H9 (cell line): ENCODE measurements around the gene CCDC30. TPM values are rescaled to one million over a fixed set of nuclear protein-coding genes. Genes with fewer than 3 reads are reported as not detected.

ENCODE experiments used
- DNase-seq: peaks from one replicate; pipeline ENCODE4 v3.0.0-alpha.2; 2017
- H2AFZ ChIP-seq: one replicate; pipeline ENCODE4 v1.6.1; 2013; ENCODE audit warnings: mild to moderate bottlenecking, low read length, control low read depth, moderate library complexity
- H2AK5ac ChIP-seq: 2 replicates; pipeline ENCODE4 v1.6.1; 2013; ENCODE audit warnings: low read length, control low read depth, mixed read lengths; ENCODE audit not compliant: insufficient read length
- H2BK120ac ChIP-seq: one replicate; pipeline ENCODE4 v1.6.1; 2013; ENCODE audit warnings: low read depth, mild to moderate bottlenecking, low read length, control low read depth, inconsistent platforms; ENCODE audit not compliant: poor library complexity, severe bottlenecking
- H2BK12ac ChIP-seq: 2 replicates; pipeline ENCODE4 v1.6.1; 2013; ENCODE audit warnings: low read length, control low read depth, mixed read lengths, low read depth; ENCODE audit not compliant: insufficient read length
- H2BK15ac ChIP-seq: 2 replicates; pipeline ENCODE4 v1.6.1; 2013; ENCODE audit warnings: low read depth, low read length, control low read depth
- H2BK20ac ChIP-seq: one replicate; pipeline ENCODE4 v1.6.1; 2013; ENCODE audit warnings: low read depth, mild to moderate bottlenecking, low read length, control low read depth, inconsistent platforms; ENCODE audit not compliant: poor library complexity, severe bottlenecking
- H2BK5ac ChIP-seq: 2 replicates; pipeline ENCODE4 v1.6.1; 2013; ENCODE audit warnings: low read length, control low read depth, mixed read lengths; ENCODE audit not compliant: insufficient read length
- H3K14ac ChIP-seq: 2 replicates; pipeline ENCODE4 v1.6.1; 2013; ENCODE audit warnings: low read length, control low read depth; ENCODE audit not compliant: insufficient read depth
- H3K18ac ChIP-seq: 2 replicates; pipeline ENCODE4 v1.6.1; 2013; ENCODE audit warnings: low read depth, mild to moderate bottlenecking, mixed read lengths, low read length, control low read depth; ENCODE audit not compliant: insufficient read length
- H3K23ac ChIP-seq: 2 replicates; pipeline ENCODE4 v1.6.1; 2013; ENCODE audit warnings: low read length, control low read depth, mixed read lengths, low read depth; ENCODE audit not compliant: insufficient read length
- H3K23me2 ChIP-seq: 2 replicates; pipeline ENCODE4 v1.6.1; 2013; ENCODE audit warnings: low read depth, mild to moderate bottlenecking, mixed read lengths, low read length, control low read depth; ENCODE audit not compliant: insufficient read length, poor library complexity, severe bottlenecking
- H3K27ac ChIP-seq: 2 replicates; pipeline ENCODE4 v1.5.1; 2013; ENCODE audit warnings: low read length, control low read depth, mixed read lengths, low read depth; ENCODE audit not compliant: insufficient read length
- H3K27me3 ChIP-seq: 2 replicates; pipeline ENCODE4 v1.6.1; 2013; ENCODE audit warnings: low read length, control low read depth, inconsistent platforms; ENCODE audit not compliant: insufficient read depth
- H3K4ac ChIP-seq: 2 replicates; pipeline ENCODE4 v1.6.1; 2013; ENCODE audit warnings: low read depth, mild to moderate bottlenecking, control low read depth, inconsistent platforms, low read length, moderate library complexity
- H3K4me1 ChIP-seq: 2 replicates; pipeline ENCODE4 v1.6.1; 2013; ENCODE audit warnings: low read length, control low read depth, inconsistent platforms; ENCODE audit not compliant: insufficient read depth
- H3K4me2 ChIP-seq: 2 replicates; pipeline ENCODE4 v1.6.1; 2013; ENCODE audit warnings: low read length, control low read depth, mixed read lengths; ENCODE audit not compliant: insufficient read length, insufficient read depth
- H3K56ac ChIP-seq: 2 replicates; pipeline ENCODE4 v1.6.1; 2013; ENCODE audit warnings: low read depth, mild to moderate bottlenecking, mixed read lengths, low read length, control low read depth; ENCODE audit not compliant: insufficient read length
- H3K79me1 ChIP-seq: 2 replicates; pipeline ENCODE4 v1.6.1; 2013; ENCODE audit warnings: low read depth, mild to moderate bottlenecking, moderate library complexity, low read length, control low read depth, inconsistent platforms; ENCODE audit not compliant: insufficient read depth, poor library complexity, severe bottlenecking
- H3K79me2 ChIP-seq: 2 replicates; pipeline ENCODE4 v1.6.1; 2013; ENCODE audit warnings: low read length, control low read depth, inconsistent platforms; ENCODE audit not compliant: insufficient read depth
- H3K9ac ChIP-seq: 2 replicates; pipeline ENCODE4 v1.6.1; 2013; ENCODE audit warnings: low read length, control low read depth, mixed read lengths; ENCODE audit not compliant: insufficient read length; ENCODE audit errors: extremely low read depth
- H3K9me3 ChIP-seq: one replicate; pipeline ENCODE4 v1.6.1; 2013; ENCODE audit warnings: low read depth, low read length, inconsistent platforms; ENCODE audit not compliant: control insufficient read depth
- H3T11ph ChIP-seq: one replicate; pipeline ENCODE4 v1.6.1; 2013; ENCODE audit warnings: mild to moderate bottlenecking, low read length, control low read depth, inconsistent platforms
- H4K20me1 ChIP-seq: one replicate; pipeline ENCODE4 v1.6.1; 2013; ENCODE audit not compliant: control insufficient read depth, insufficient read length, insufficient read depth
- H4K5ac ChIP-seq: 2 replicates; pipeline ENCODE4 v1.6.1; 2013; ENCODE audit warnings: low read depth, mild to moderate bottlenecking, mixed read lengths, low read length, control low read depth; ENCODE audit not compliant: insufficient read length
- H4K8ac ChIP-seq: replicated peaks from 2 replicates; pipeline ENCODE4 v1.6.1; 2013; ENCODE audit warnings: low read length, control low read depth, mixed read lengths, low read depth; ENCODE audit not compliant: insufficient read length
- H4K91ac ChIP-seq: 2 replicates; pipeline ENCODE4 v1.6.1; 2013; ENCODE audit warnings: low read depth, mild to moderate bottlenecking, moderate library complexity, mixed read lengths, low read length, control low read depth; ENCODE audit not compliant: insufficient read length
- H3K27ac Mint-ChIP-seq, 3 experiments: 2 replicates in 2 of 3; 3 replicates in 1 of 3; pipeline ENCODE4 v1.8.0; 2020 to 2021; ENCODE audit warnings: mixed read lengths in 3 of 3, mild to moderate bottlenecking in 1 of 3, moderate library complexity in 1 of 3
- H3K27me3 Mint-ChIP-seq: 2 replicates; pipeline ENCODE4 v1.8.0; 2021; ENCODE audit warnings: low read depth, mild to moderate bottlenecking, moderate library complexity, mixed read lengths
- H3K36me3 Mint-ChIP-seq, 3 experiments: 2 replicates in 2 of 3; 3 replicates in 1 of 3; pipeline ENCODE4 v1.8.0; 2020 to 2021; ENCODE audit warnings: low read depth in 3 of 3, mixed read lengths in 3 of 3; ENCODE audit not compliant: insufficient read depth in 1 of 3
- H3K4me1 Mint-ChIP-seq, 2 experiments: 2 replicates each; pipeline ENCODE4 v1.8.0; 2020; ENCODE audit warnings: mixed read lengths in 2 of 2
- H3K4me3 Mint-ChIP-seq, 2 experiments: 2 replicates in 1 of 2; 3 replicates in 1 of 2; pipeline ENCODE4 v1.8.0; 2020 to 2021; ENCODE audit warnings: mild to moderate bottlenecking in 2 of 2, mixed read lengths in 2 of 2, moderate library complexity in 1 of 2
- H3K9me3 Mint-ChIP-seq, 2 experiments: 2 replicates in 1 of 2; 3 replicates in 1 of 2; pipeline ENCODE4 v1.8.0; 2020; ENCODE audit warnings: mild to moderate bottlenecking in 2 of 2, mixed read lengths in 2 of 2, moderate library complexity in 1 of 2
- WGBS: extraction: QIAGEN DNeasy Blood & Tissue Kit; methylation state at CpG from one replicate; pipeline ENCODE4 v1.1.7; 2013; ENCODE audit warnings: missing lambda C conversion rate, low lambda C conversion rate, mixed read lengths; ENCODE audit not compliant: insufficient read length; ENCODE audit errors: extremely low coverage; 5-methylcytosine and 5-hydroxymethylcytosine counted together
- total RNA-seq: library from RNA; stranded (reverse); gene quantifications from 2 replicates; pipeline ENCODE4 v1.2.1, GENCODE V29; 2021
- TF ChIP-seq, protein P1 (sequence below): fragments of 200-600 bp; sonication (generic); conservative IDR thresholded peaks from 3 replicates; pipeline ENCODE4 v1.8.0; 2021; ENCODE audit warnings: antibody characterized with exemption, mild to moderate bottlenecking

Gene CCDC30
- total RNA-seq, 1 experiment from 2014 or later: 1.8 TPM

DNA sequence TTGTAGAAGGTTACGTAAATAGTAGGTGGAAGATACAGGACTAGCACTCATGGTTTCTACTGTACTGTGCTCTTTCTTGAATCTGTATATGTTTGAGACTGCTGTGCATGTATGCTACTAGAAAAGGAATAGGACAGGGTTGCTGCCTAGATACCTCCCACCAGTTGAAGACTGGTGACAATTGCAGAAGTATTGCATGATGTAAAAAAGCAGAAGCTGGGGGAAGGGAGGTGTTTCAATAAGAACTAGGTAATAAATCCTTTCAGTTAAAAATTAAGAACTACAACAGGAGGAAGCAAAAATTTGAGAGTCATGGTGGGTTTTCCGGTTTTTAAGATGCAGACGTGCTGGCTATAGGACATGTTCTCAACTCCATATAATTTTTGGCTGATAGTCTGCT, 88.1 kb downstream of the CCDC30 start:
- Histone ChIP-seq H3K9ac (no peak overlapping the region), H2AFZ (no peak overlapping the region), H3K18ac (no peak overlapping the region), H3K27ac (no peak overlapping the region), H3K56ac (no peak overlapping the region), H2AK5ac (no peak overlapping the region), H3K4me1 (no peaks in the 10 kb centered on the region), H3T11ph (no peak overlapping the region), H3K14ac (no peak overlapping the region), H3K23me2 (no peaks in the 10 kb centered on the region), H3K9me3 (no peaks in the 10 kb centered on the region), H2BK20ac (no peak overlapping the region), H3K23ac (no peak overlapping the region), H3K4ac (no peak overlapping the region), H2BK120ac (no peak overlapping the region), H3K79me1 (no peaks in the 10 kb centered on the region), H3K4me2 (no peak overlapping the region), H3K79me2 (no peaks in the 10 kb centered on the region), H4K5ac (no peak overlapping the region), H2BK5ac (no peak overlapping the region), H4K20me1 (no peaks in the 10 kb centered on the region), H2BK15ac (no peak overlapping the region), H3K27me3 (no peaks in the 10 kb centered on the region), H2BK12ac (no peak overlapping the region), H4K91ac (no peak overlapping the region), H4K8ac (no peak overlapping the region)
- Mint-ChIP-seq H3K27ac (no peak overlapping the region), H3K9me3 (no peaks in the 10 kb centered on the region), H3K4me3 (no peak overlapping the region), H3K4me1 (peaks cover 5% of the 10 kb centered on the region in 2 experiments), H3K36me3 (no peaks in the 10 kb centered on the region), H3K27me3 (peaks cover 2% of the 10 kb centered on the region)
- TF ChIP-seq, protein P1, sequence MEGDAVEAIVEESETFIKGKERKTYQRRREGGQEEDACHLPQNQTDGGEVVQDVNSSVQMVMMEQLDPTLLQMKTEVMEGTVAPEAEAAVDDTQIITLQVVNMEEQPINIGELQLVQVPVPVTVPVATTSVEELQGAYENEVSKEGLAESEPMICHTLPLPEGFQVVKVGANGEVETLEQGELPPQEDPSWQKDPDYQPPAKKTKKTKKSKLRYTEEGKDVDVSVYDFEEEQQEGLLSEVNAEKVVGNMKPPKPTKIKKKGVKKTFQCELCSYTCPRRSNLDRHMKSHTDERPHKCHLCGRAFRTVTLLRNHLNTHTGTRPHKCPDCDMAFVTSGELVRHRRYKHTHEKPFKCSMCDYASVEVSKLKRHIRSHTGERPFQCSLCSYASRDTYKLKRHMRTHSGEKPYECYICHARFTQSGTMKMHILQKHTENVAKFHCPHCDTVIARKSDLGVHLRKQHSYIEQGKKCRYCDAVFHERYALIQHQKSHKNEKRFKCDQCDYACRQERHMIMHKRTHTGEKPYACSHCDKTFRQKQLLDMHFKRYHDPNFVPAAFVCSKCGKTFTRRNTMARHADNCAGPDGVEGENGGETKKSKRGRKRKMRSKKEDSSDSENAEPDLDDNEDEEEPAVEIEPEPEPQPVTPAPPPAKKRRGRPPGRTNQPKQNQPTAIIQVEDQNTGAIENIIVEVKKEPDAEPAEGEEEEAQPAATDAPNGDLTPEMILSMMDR: no peak
- no peak for DNase-seq
- no CpG with 5 or more reads among the region's 3 CpGs for WGBS
